Lower leg skin (tissue), 3 donors: ENCODE data around the gene PRODH.

Source experiments
- POLR2A ChIP-seq, 2 donors: fragments of 450-650 bp; IDR thresholded peaks; one replicate each; pipeline ENCODE4 v1.6.1; 2016 to 2017; ENCODE audit warnings: antibody characterized with exemption in 2 of 2, mild to moderate bottlenecking in 1 of 2, moderate library complexity in 1 of 2
- TF ChIP-seq, protein P1 (sequence below), 3 donors: fragments of 450-650 bp; IDR thresholded peaks; one replicate each; pipeline ENCODE4 v1.5.1; 2016; ENCODE audit warnings: antibody characterized with exemption in 3 of 3, mild to moderate bottlenecking in 3 of 3, moderate library complexity in 2 of 3

- TF ChIP-seq, protein P1, sequence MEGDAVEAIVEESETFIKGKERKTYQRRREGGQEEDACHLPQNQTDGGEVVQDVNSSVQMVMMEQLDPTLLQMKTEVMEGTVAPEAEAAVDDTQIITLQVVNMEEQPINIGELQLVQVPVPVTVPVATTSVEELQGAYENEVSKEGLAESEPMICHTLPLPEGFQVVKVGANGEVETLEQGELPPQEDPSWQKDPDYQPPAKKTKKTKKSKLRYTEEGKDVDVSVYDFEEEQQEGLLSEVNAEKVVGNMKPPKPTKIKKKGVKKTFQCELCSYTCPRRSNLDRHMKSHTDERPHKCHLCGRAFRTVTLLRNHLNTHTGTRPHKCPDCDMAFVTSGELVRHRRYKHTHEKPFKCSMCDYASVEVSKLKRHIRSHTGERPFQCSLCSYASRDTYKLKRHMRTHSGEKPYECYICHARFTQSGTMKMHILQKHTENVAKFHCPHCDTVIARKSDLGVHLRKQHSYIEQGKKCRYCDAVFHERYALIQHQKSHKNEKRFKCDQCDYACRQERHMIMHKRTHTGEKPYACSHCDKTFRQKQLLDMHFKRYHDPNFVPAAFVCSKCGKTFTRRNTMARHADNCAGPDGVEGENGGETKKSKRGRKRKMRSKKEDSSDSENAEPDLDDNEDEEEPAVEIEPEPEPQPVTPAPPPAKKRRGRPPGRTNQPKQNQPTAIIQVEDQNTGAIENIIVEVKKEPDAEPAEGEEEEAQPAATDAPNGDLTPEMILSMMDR (IDR thresholded peaks at IDR 0.05) = no peak
- no peak for TF ChIP-seq POLR2A (IDR thresholded peaks at IDR 0.05)
Observed at GRCh38 chr22:18970948-18971315, 34.8 kb upstream of the PRODH start.
